Body of pancreas (tissue), 4 donors: ENCODE results near the gene RHOC.

Experiments used
- POLR2A ChIP-seq, 3 donors: fragments of 450-650 bp; IDR thresholded peaks; one replicate each; pipeline ENCODE4 v1.6.1; 2016; ENCODE audit warnings: antibody characterized with exemption in 3 of 3, mild to moderate bottlenecking in 2 of 3
- TF ChIP-seq, protein P1 (sequence below), 7 experiments: fragments of 450-650 bp in 4 of 7; fragments of 200-600 bp in 3 of 7; sonication (generic) in 3 of 7; IDR thresholded peaks; one replicate each; pipeline ENCODE4 v1.5.1; 2016 to 2019; ENCODE audit warnings: antibody characterized with exemption in 7 of 7

DNA sequence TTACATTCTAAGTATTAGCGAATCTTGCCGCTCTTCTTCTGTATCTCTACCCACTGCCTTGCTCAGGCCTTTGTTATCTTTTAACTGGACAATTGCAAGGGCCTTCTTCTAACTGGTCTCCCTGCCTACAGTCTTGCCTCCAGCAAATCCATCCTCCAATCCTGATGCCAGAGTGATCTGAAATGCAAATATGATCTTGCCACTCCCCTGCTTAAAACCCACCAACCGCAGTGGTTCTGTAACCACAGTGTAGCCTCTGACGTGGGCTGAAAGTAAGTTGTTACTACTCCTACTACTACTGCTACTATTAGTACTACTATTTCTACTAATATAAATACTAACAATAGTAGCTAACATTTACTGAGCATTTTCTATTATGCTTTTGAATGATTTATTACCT is 20.1 kb downstream of the RHOC start:
- TF ChIP-seq, protein P1, sequence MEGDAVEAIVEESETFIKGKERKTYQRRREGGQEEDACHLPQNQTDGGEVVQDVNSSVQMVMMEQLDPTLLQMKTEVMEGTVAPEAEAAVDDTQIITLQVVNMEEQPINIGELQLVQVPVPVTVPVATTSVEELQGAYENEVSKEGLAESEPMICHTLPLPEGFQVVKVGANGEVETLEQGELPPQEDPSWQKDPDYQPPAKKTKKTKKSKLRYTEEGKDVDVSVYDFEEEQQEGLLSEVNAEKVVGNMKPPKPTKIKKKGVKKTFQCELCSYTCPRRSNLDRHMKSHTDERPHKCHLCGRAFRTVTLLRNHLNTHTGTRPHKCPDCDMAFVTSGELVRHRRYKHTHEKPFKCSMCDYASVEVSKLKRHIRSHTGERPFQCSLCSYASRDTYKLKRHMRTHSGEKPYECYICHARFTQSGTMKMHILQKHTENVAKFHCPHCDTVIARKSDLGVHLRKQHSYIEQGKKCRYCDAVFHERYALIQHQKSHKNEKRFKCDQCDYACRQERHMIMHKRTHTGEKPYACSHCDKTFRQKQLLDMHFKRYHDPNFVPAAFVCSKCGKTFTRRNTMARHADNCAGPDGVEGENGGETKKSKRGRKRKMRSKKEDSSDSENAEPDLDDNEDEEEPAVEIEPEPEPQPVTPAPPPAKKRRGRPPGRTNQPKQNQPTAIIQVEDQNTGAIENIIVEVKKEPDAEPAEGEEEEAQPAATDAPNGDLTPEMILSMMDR (IDR thresholded peaks at IDR 0.05) = no peak
- TF ChIP-seq POLR2A (IDR thresholded peaks at IDR 0.05) = no peak
